Measurements from ENCODE around the gene MTARC2. TPM values are rescaled to one million over a fixed set of nuclear protein-coding genes. Genes with fewer than 3 reads are reported as not detected.

The MTARC2 gene
- total RNA-seq, 2 experiments from 2014 or later: not detected

DNA sequence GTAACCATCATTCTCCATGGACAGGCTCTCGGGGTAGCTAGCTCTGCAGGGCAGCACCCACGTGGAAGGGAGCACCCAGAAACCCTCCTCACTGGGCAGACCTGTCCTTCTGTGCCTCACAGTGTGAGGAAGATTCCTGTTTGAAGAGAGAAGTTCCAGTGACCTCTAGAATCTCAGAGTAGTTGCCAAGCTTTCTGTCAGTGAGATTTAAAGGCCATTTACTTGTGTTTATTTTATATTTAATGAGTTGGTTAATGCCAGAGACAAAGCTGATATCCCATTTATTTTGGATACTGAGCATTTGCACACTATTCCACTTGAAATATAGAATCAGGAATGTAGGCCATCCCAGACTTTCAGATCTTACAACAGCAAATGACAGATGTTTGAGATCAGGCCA lies 67.3 kb downstream of the MTARC2 start:
- no peak overlapping the region for H3K27ac Mint-ChIP-seq
- CTCF ChIA-PET: no interaction called here
- no peaks in the 10 kb centered on the region for H3K36me3 Mint-ChIP-seq (ENCODE audit: low read depth)
- peaks cover 4% of the 10 kb centered on the region for H3K27me3 Mint-ChIP-seq
- DNase-seq: no peak
- POLR2A ChIA-PET: no interaction called here
- H3K4me3 Mint-ChIP-seq: no peak overlapping the region
- peaks cover 4% of the 10 kb centered on the region for H3K4me1 Mint-ChIP-seq
- H3K9me3 Mint-ChIP-seq: no peaks in the 10 kb centered on the region

DNA sequence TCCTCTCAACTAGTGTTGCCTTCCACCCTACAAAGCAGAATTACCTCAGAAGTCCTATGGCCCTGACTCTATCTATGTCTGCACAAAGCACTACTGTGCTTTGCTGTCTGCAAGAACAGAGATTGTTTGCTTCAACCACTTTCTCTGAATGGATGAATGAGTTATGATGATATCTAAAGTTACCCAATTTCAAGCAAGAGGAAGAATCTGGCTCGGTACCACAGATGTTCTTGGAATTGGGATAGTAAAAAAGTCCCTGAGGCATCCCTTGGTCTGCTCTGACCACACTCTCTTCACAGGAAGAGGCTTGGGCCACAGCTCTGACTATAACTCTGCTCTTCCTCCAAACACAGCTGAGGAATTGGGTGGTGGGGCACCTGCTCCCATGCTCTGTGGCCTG lies 69.8 kb downstream of the MTARC2 start:
- no peaks in the 10 kb centered on the region for H3K36me3 Mint-ChIP-seq (ENCODE audit: low read depth)
- DNase-seq: no peak
- no peaks in the 10 kb centered on the region for H3K4me1 Mint-ChIP-seq
- CTCF ChIA-PET: no interaction called here
- POLR2A ChIA-PET: no interaction called here
- H3K27ac Mint-ChIP-seq: no peak overlapping the region
- H3K27me3 Mint-ChIP-seq: peaks cover 5% of the 10 kb centered on the region
- no peaks in the 10 kb centered on the region for H3K9me3 Mint-ChIP-seq
- no peak overlapping the region for H3K4me3 Mint-ChIP-seq

DNA sequence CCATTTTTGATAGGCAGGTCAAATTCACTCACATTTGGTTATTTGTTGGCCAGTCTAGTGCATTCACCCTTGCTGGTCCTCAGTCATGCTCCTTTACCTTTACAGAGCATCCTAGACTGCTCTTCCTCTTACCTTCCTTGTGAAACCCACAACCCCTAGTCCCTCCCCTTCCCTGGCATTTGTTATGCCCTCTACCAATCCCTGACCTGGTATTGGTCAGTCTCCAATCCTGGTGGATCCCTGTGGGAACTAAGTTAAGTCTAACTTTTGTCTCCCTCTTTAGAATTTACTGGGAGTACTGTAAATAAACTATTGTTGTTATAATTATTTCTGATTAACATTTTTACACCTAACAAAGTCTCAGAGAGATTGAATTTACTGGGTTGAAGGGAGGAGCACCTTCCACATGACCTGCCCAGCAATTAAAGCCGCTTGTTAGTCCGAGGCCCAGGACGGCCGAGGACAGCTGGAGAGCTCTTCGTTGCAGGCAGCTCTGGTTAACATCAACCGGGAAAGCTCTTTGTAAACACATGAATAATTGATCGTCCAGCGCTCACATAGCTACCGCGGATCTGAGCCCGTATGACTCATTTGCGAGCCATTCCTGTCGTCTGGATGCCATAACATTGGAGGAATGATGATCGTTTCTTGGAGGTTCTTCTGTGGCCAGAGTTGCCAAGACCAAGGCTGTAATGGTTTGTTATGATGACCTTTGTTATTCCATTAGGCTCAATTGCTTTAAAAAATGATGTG lies 70.5 kb downstream of the MTARC2 start:
- POLR2A ChIA-PET: no interaction called here
- CTCF ChIA-PET: no interaction called here
- no peaks in the 10 kb centered on the region for H3K4me1 Mint-ChIP-seq
- H3K36me3 Mint-ChIP-seq (ENCODE audit: low read depth): no peaks in the 10 kb centered on the region
- no peaks in the 10 kb centered on the region for H3K9me3 Mint-ChIP-seq
- no peak overlapping the region for H3K4me3 Mint-ChIP-seq
- H3K27ac Mint-ChIP-seq: no peak overlapping the region
- peaks cover 5% of the 10 kb centered on the region for H3K27me3 Mint-ChIP-seq
- DNase-seq: no peak

DNA sequence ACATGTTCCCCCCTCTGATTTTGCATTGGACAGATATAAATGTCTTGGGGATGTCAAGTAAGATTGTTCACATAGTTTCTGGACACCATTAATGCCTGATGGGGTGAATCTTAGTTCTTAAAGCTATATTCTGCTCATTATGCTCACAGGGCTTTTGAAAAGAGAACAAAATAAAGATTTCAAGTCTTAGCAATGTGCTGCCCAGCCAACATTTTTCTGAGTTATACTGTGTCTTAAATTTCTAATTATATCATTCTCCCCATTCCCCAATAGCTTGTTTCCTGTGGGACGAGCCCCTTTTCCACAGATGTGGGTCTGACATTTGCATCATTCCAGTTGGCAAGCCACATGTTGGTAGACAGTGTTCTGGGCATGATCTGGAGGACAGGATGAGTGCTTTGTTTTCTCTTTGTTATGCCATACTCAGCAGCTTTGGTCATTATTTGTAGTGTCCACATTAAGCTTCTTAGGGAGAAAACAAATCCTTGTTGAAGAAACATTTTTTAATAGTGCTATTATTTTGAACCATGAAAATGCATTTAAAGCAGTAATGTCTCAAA lies 71.4 kb downstream of the MTARC2 start:
- Mint-ChIP-seq H3K4me3 (no peak overlapping the region), H3K27me3 (peaks cover 3% of the 10 kb centered on the region), H3K4me1 (no peaks in the 10 kb centered on the region), H3K9me3 (no peaks in the 10 kb centered on the region), H3K36me3 (ENCODE audit: low read depth) (no peaks in the 10 kb centered on the region), H3K27ac (no peak overlapping the region)
- ChIA-PET POLR2A (no interaction called here), CTCF (no interaction called here)
- no peak for DNase-seq

DNA sequence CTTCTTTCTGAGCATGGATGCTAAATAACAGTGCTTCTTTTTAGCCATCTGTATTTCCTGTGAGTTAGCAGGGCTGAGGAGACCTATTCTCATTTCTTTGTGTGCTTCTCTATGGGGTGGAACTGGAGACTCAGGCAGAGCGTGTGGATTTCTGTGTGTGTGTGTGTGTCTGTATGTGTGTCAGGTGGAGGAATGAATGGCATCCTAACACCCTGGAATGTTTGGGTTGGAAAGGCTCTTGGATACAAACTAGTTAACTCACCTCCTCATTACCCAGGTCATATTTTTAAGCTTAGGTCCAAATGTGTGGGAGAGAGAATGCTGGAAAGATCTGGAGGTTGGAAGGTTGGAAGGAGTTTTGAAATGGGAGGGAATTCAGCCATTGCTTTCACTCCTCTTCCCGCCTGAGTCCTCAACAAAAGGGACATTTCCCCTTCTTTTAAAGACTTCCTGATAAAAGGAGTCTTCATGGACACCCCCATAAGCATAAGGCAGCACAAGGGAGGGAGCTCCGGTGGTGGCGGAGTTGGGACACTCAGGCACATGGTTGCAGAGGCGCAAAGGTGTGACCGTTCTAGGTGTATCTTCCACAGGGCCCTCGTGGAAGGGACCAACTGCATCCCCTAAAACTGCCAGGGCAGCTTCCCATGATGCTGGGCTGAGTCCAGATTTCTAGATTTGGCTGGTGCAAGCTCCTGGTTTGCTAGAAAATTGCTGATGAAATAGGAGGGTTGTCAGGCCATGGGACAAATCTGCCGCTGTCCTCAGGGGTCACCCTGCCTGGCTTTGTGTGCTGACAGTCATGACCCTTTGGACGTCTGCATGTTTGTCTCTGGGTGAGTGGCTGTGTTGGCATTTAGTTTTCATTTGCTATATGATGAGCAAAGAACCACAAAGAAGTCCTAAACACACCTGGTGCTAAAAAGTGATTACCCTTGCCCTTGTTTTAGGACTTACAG lies 76.2 kb downstream of the MTARC2 start:
- no peaks in the 10 kb centered on the region for H3K4me1 Mint-ChIP-seq
- no peaks in the 10 kb centered on the region for H3K36me3 Mint-ChIP-seq (ENCODE audit: low read depth)
- CTCF ChIA-PET: no interaction called here
- no peaks in the 10 kb centered on the region for H3K9me3 Mint-ChIP-seq
- H3K27ac Mint-ChIP-seq: no peak overlapping the region
- POLR2A ChIA-PET: no interaction called here
- H3K27me3 Mint-ChIP-seq: peaks cover 10% of the 10 kb centered on the region
- no peak overlapping the region for H3K4me3 Mint-ChIP-seq
- no peak for DNase-seq

DNA sequence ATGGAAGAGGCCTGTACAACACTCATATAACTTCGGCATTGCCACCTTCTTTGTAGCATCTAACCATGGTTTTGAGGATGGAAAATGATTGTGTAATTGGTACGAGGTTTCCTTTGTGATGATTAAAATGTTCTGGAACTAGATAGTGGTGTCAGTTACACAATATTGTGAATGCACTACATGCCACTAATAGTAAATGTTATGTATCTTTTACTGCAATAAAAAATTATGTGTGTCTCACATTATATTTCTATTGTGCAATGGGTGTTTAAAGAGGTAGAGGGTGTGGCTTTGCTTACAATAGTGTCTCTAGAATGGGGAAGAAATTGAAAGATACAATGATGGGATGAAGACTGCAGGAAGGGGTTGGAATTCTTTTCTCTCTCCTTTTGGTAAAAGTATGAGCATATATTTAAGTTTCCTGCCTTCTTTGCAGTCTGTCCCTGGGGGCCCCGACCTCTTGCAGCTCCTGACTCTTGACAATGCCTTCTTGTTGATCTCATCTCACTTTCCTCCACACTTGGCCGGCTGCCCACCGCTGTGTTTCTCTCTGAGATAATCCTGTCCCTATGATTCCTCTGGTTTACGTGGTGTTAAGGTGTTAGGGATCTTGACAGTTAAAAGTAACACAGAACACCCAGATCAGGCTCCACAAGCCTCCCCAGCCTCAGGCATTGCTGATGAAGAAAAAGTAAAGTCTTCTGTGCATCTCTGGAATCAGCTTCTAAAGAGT lies 77.9 kb downstream of the MTARC2 start:
- H3K27ac Mint-ChIP-seq: no peak overlapping the region
- POLR2A ChIA-PET: no interaction called here
- CTCF ChIA-PET: no interaction called here
- H3K4me1 Mint-ChIP-seq: no peaks in the 10 kb centered on the region
- H3K27me3 Mint-ChIP-seq: peaks cover 12% of the 10 kb centered on the region
- H3K9me3 Mint-ChIP-seq: no peaks in the 10 kb centered on the region
- H3K36me3 Mint-ChIP-seq (ENCODE audit: low read depth): no peaks in the 10 kb centered on the region
- no peak for DNase-seq
- no peak overlapping the region for H3K4me3 Mint-ChIP-seq

DNA sequence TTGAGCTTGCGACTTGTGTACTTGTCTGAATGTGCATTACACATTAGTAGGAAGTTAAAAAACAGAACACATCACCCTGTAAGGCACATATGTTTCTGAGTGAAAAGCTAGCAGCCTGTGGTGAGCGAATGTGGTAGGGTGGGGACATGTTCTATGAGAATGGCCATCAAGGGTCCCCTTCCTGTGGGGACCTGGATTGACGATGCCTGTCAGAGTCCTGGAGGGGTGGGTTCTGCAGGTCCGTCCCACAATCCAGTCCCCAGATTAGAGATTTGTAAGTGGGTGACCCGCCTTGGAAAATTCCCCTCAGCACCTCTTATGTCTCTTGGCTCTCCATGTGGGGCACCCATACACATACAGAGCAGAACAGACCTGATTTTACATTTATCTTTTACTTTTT lies 78.6 kb downstream of the MTARC2 start:
- no peak for DNase-seq
- no peak overlapping the region for H3K4me3 Mint-ChIP-seq
- H3K27ac Mint-ChIP-seq: no peak overlapping the region
- H3K36me3 Mint-ChIP-seq (ENCODE audit: low read depth): no peaks in the 10 kb centered on the region
- ChIA-PET CTCF (no interaction called here), POLR2A (no interaction called here)
- no peaks in the 10 kb centered on the region for H3K4me1 Mint-ChIP-seq
- H3K27me3 Mint-ChIP-seq: peaks cover 12% of the 10 kb centered on the region
- no peaks in the 10 kb centered on the region for H3K9me3 Mint-ChIP-seq

DNA sequence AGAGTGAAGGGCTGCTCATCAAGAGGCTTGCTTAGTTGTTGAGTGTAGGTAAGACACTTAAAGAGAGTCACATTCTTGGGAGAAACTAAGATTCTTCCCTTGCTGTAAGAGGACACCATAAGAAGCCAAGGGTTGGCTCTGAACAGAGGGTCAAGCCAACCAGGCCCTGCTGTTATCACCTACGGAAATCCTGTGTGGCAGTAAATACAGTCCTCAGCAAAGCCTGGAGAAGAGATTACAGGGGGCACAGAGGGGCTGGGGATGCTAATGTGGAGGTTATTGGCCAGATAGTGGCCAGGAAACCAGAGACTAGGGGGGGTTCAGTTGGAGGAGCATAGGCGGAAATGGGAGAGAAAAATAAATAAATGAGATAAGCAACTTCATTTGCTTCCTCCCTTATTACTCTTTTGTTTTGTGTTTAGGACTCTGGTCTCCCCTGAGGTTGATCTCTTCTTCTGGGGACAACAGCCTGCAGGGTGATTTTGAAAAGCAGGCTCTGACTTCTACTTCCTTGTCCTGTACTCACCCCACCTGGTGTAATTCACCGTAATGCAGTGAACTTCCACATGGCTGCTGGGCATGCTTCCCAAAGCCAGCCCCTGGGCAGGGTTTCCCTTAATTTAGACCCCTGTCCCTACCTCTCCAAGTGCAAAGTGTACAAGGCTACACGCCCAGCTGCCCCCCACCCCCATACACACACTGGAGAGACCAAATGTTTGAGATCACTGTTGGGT lies 79.5 kb downstream of the MTARC2 start:
- CTCF ChIA-PET: no interaction called here
- H3K9me3 Mint-ChIP-seq: no peaks in the 10 kb centered on the region

DNA sequence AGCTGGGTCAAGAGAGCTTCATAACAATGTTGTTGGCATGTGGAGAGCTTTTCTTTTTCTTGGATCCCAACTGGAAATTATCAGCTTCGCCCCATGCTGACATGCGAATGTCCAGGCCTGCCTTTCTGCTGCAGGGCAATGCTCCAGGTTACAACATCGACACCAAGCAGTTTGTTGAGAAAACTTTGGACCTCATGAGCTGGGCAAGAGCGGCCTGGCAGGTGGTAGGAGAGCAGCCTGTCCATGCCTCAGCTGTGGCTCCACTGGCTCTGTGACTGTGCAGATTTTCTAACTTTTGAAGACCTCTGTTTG lies 80.0 kb downstream of the MTARC2 start:
- CTCF ChIA-PET: no interaction called here
- Mint-ChIP-seq H3K4me1 (no peaks in the 10 kb centered on the region), H3K9me3 (no peaks in the 10 kb centered on the region), H3K36me3 (ENCODE audit: low read depth) (no peaks in the 10 kb centered on the region), H3K4me3 (no peak overlapping the region), H3K27ac (no peak overlapping the region), H3K27me3 (peaks cover 8% of the 10 kb centered on the region)
- POLR2A ChIA-PET: no interaction called here
- DNase-seq: no peak

More for the DNA sequence above, 79.5 kb downstream of the MTARC2 start:
- peaks cover 8% of the 10 kb centered on the region for H3K27me3 Mint-ChIP-seq
- no peak for DNase-seq
- no peaks in the 10 kb centered on the region for H3K36me3 Mint-ChIP-seq (ENCODE audit: low read depth)
- H3K27ac Mint-ChIP-seq: no peak overlapping the region
- no peak overlapping the region for H3K4me3 Mint-ChIP-seq
- POLR2A ChIA-PET: no interaction called here
- no peaks in the 10 kb centered on the region for H3K4me1 Mint-ChIP-seq

DNA sequence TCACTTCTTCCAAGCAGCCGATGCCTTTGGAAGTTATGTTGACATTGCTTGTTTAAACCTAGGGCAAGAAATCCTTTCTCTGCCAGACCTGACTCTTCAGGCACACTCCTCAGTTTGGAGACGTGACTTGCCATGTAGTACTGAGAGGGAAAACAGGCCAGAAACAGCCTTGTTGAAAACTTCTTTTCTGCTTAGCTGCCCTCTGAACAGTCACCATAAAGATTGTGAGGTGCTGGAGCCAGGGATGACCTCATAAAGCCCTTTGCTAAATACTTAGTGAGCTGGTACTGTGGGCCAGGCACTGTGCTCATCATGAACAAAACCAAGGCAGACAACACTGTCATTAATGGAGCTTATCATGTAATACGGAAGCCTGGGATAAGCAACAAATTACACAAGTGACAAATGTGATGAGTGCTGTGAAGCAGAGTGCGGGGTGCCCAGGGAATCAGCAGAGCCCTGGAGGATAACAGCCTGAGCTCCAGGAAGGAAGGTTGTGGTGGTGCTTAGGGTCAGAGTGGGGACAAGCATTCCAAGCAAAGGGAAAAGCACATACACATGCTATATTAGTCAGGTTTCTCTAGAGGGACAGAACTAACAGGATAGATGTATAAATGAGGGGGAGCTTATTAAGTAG lies 80.9 kb downstream of the MTARC2 start:
- DNase-seq: no peak
- no peaks in the 10 kb centered on the region for H3K36me3 Mint-ChIP-seq (ENCODE audit: low read depth)
- no peak overlapping the region for H3K4me3 Mint-ChIP-seq
- no peaks in the 10 kb centered on the region for H3K9me3 Mint-ChIP-seq
- ChIA-PET POLR2A (no interaction called here), CTCF (no interaction called here)
- no peak overlapping the region for H3K27ac Mint-ChIP-seq
- H3K27me3 Mint-ChIP-seq: peaks cover 8% of the 10 kb centered on the region
- no peaks in the 10 kb centered on the region for H3K4me1 Mint-ChIP-seq

DNA sequence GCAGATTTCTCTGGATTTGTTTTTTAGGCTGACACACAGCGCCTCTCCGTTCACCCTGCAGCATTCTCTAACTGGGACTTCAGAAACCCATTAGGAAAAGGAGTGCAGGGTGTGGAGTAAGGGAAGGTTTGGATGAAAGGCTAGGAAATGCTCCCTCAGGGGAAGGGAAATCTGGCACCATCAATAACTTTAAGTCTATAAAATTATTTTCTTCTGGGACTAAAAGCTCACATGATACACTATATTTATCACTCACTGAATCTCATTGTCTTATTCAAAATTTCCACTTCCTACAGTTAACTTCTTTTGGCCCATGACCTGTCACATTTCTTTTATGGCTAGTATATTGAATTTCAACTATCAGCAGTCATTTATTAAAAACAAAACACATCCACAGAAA lies 85.3 kb downstream of the MTARC2 start:
- ChIA-PET POLR2A (no interaction called here), CTCF (no interaction called here)
- H3K27ac Mint-ChIP-seq: no peak overlapping the region
- H3K9me3 Mint-ChIP-seq: no peaks in the 10 kb centered on the region
- H3K4me3 Mint-ChIP-seq: no peak overlapping the region
- no peak for DNase-seq
- H3K27me3 Mint-ChIP-seq: peaks cover 2% of the 10 kb centered on the region
- H3K36me3 Mint-ChIP-seq (ENCODE audit: low read depth): no peaks in the 10 kb centered on the region
- no peaks in the 10 kb centered on the region for H3K4me1 Mint-ChIP-seq
